ENCODE data around the gene NDUFB1.
A peak's percentile ranks its signal among the peaks of the same experiment; 100 is the strongest.

Gene NDUFB1

GRCh38 chr14:92134456-92134855, 12.9 kb upstream of the NDUFB1 start:
- DNase-seq (ENCODE audit: low read depth, low spot score), result no peak
- peaks cover 5% of the 10 kb centered on the region; the same call in 1 of the 2 replicates for H3K36me3 ChIP-seq (ENCODE audit: control insufficient read depth, insufficient read depth, low read length)

GRCh38 chr14:92122761-92123160, 1.3 kb upstream of the NDUFB1 start:
- Histone ChIP-seq H3K4me3 (ENCODE audit: low read length) (peak overlapping the region; percentile 98; the same call in 1 of the 2 replicates), H3K27ac (ENCODE audit: low read length) (no peak overlapping the region), H3K4me1 (ENCODE audit: control insufficient read depth, insufficient read depth, low read length) (0 out of 2 replicates have a peak, but pooled peaks cover 1% of the 10 kb centered on the region), H3K36me3 (ENCODE audit: control insufficient read depth, insufficient read depth, low read length) (peaks cover 6% of the 10 kb centered on the region; the same call in 1 of the 2 replicates), H3K9me3 (ENCODE audit: control insufficient read depth, insufficient read depth, low read length) (no peaks in the 10 kb centered on the region), H3K27me3 (ENCODE audit: control insufficient read depth, insufficient read depth, low read length) (no peaks in the 10 kb centered on the region)
- DNase-seq (ENCODE audit: low read depth, low spot score), result no peak
- no CpG with 5 or more reads among the region's 9 CpGs for WGBS (ENCODE audit: insufficient coverage, insufficient read length)

More at GRCh38 chr14:92134456-92134855, 12.9 kb upstream of the NDUFB1 start:
- Histone ChIP-seq H3K4me1 (ENCODE audit: control insufficient read depth, insufficient read depth, low read length) (no peaks in the 10 kb centered on the region), H3K27me3 (ENCODE audit: control insufficient read depth, insufficient read depth, low read length) (no peaks in the 10 kb centered on the region), H3K9me3 (ENCODE audit: control insufficient read depth, insufficient read depth, low read length) (no peaks in the 10 kb centered on the region), H3K27ac (ENCODE audit: low read length) (no peak overlapping the region), H3K4me3 (ENCODE audit: low read length) (no peak overlapping the region)
- WGBS (ENCODE audit: insufficient coverage, insufficient read length), result no CpG with 5 or more reads among the region's 1 CpG

GRCh38 chr14:92122351-92122677, 808 bp upstream of the NDUFB1 start:
- WGBS (ENCODE audit: insufficient coverage, insufficient read length), result no CpG with 5 or more reads among the region's 22 CpGs
- H3K4me3 ChIP-seq (ENCODE audit: low read length), result peak overlapping the region; percentile 98
- H3K9me3 ChIP-seq (ENCODE audit: control insufficient read depth, insufficient read depth, low read length), result no peaks in the 10 kb centered on the region
- H3K36me3 ChIP-seq (ENCODE audit: control insufficient read depth, insufficient read depth, low read length), result peaks cover 6% of the 10 kb centered on the region; the same call in 1 of the 2 replicates
- H3K4me1 ChIP-seq (ENCODE audit: control insufficient read depth, insufficient read depth, low read length), result 0 out of 2 replicates have a peak, but pooled peaks cover 1% of the 10 kb centered on the region
- H3K27me3 ChIP-seq (ENCODE audit: control insufficient read depth, insufficient read depth, low read length), result no peaks in the 10 kb centered on the region
- H3K27ac ChIP-seq (ENCODE audit: low read length), result no peak overlapping the region
- DNase-seq (ENCODE audit: low read depth, low spot score), result no peak

GRCh38 chr14:92121207-92121669, 268 bp downstream of the NDUFB1 start:
- Histone ChIP-seq H3K36me3 (ENCODE audit: control insufficient read depth, insufficient read depth, low read length) (no peaks in the 10 kb centered on the region), H3K4me1 (ENCODE audit: control insufficient read depth, insufficient read depth, low read length) (0 out of 2 replicates have a peak, but pooled peaks cover 1% of the 10 kb centered on the region), H3K27ac (ENCODE audit: low read length) (no peak overlapping the region), H3K9me3 (ENCODE audit: control insufficient read depth, insufficient read depth, low read length) (no peaks in the 10 kb centered on the region), H3K4me3 (ENCODE audit: low read length) (peak overlapping the region; percentile 98), H3K27me3 (ENCODE audit: control insufficient read depth, insufficient read depth, low read length) (no peaks in the 10 kb centered on the region)
- no CpG with 5 or more reads among the region's 36 CpGs for WGBS (ENCODE audit: insufficient coverage, insufficient read length)
- DNase-seq (ENCODE audit: low read depth, low spot score), result no peak

- DNase-seq (ENCODE audit: low read depth, low spot score), result no peak
- WGBS (ENCODE audit: insufficient coverage, insufficient read length), result no CpG with 5 or more reads among the region's 5 CpGs
- H3K27ac ChIP-seq (ENCODE audit: low read length), result no peak overlapping the region
These were observed 12.0 kb downstream of the NDUFB1 start for GRCh38 chr14:92109490-92109889.

GRCh38 chr14:92108345-92109254, 12.9 kb downstream of the NDUFB1 start:
- no peaks in the 10 kb centered on the region for H3K36me3 ChIP-seq (ENCODE audit: control insufficient read depth, insufficient read depth, low read length)
- H3K9me3 ChIP-seq (ENCODE audit: control insufficient read depth, insufficient read depth, low read length), result no peaks in the 10 kb centered on the region
- peak; percentile 47 for DNase-seq (ENCODE audit: low read depth, low spot score)
- no peak overlapping the region for H3K4me3 ChIP-seq (ENCODE audit: low read length)
- WGBS (ENCODE audit: insufficient coverage, insufficient read length), result no CpG with 5 or more reads among the region's 11 CpGs
- H3K4me1 ChIP-seq (ENCODE audit: control insufficient read depth, insufficient read depth, low read length), result 0 out of 2 replicates have a peak, but pooled peaks cover 1% of the 10 kb centered on the region
- H3K27ac ChIP-seq (ENCODE audit: low read length), result no peak overlapping the region
- no peaks in the 10 kb centered on the region for H3K27me3 ChIP-seq (ENCODE audit: control insufficient read depth, insufficient read depth, low read length)

More at GRCh38 chr14:92109490-92109889, 12.0 kb downstream of the NDUFB1 start:
- no peaks in the 10 kb centered on the region for H3K36me3 ChIP-seq (ENCODE audit: control insufficient read depth, insufficient read depth, low read length)
- H3K27me3 ChIP-seq (ENCODE audit: control insufficient read depth, insufficient read depth, low read length), result no peaks in the 10 kb centered on the region
- H3K4me3 ChIP-seq (ENCODE audit: low read length), result no peak overlapping the region
- H3K4me1 ChIP-seq (ENCODE audit: control insufficient read depth, insufficient read depth, low read length), result 0 out of 2 replicates have a peak, but pooled peaks cover 1% of the 10 kb centered on the region
- no peaks in the 10 kb centered on the region for H3K9me3 ChIP-seq (ENCODE audit: control insufficient read depth, insufficient read depth, low read length)

- peak; percentile 99 for DNase-seq (ENCODE audit: low read depth, low spot score)
- Histone ChIP-seq H3K27ac (ENCODE audit: low read length) (no peak within 1 kb of the TSS), H3K9me3 (ENCODE audit: control insufficient read depth, insufficient read depth, low read length) (no peaks in the 10 kb centered on the region), H3K4me3 (ENCODE audit: low read length) (peak within 1 kb of the TSS; percentile 76), H3K36me3 (ENCODE audit: control insufficient read depth, insufficient read depth, low read length) (no peaks in the 10 kb centered on the region), H3K4me1 (ENCODE audit: control insufficient read depth, insufficient read depth, low read length) (0 out of 2 replicates have a peak, but pooled peaks cover 1% of the 10 kb centered on the region), H3K27me3 (ENCODE audit: control insufficient read depth, insufficient read depth, low read length) (no peaks in the 10 kb centered on the region)
- WGBS (ENCODE audit: insufficient coverage, insufficient read length), result no CpG with 5 or more reads among the region's 66 CpGs
These were observed 15.2 kb downstream of the NDUFB1 start, which contains the start of gene ATXN3 for GRCh38 chr14:92106143-92106926. Gene ATXN3 (minus strand): TSS chr14:92106582. CDS start chr14:92106552, 30 bp downstream.

GRCh38 chr14:92105893-92106142, 15.7 kb downstream of the NDUFB1 start:
- H3K27ac ChIP-seq (ENCODE audit: low read length), result no peak overlapping the region
- no CpG with 5 or more reads among the region's 10 CpGs for WGBS (ENCODE audit: insufficient coverage, insufficient read length)
- 0 out of 2 replicates have a peak, but pooled peaks cover 1% of the 10 kb centered on the region for H3K4me1 ChIP-seq (ENCODE audit: control insufficient read depth, insufficient read depth, low read length)
- no peaks in the 10 kb centered on the region for H3K36me3 ChIP-seq (ENCODE audit: control insufficient read depth, insufficient read depth, low read length)
- peak overlapping the region; percentile 76 for H3K4me3 ChIP-seq (ENCODE audit: low read length)
- H3K27me3 ChIP-seq (ENCODE audit: control insufficient read depth, insufficient read depth, low read length), result no peaks in the 10 kb centered on the region
- DNase-seq (ENCODE audit: low read depth, low spot score), result no peak
- H3K9me3 ChIP-seq (ENCODE audit: control insufficient read depth, insufficient read depth, low read length), result no peaks in the 10 kb centered on the region

GRCh38 chr14:92105073-92105892, 16.2 kb downstream of the NDUFB1 start:
- H3K27ac ChIP-seq (ENCODE audit: low read length), result no peak overlapping the region
- H3K4me1 ChIP-seq (ENCODE audit: control insufficient read depth, insufficient read depth, low read length), result 0 out of 2 replicates have a peak, but pooled peaks cover 1% of the 10 kb centered on the region
- WGBS (ENCODE audit: insufficient coverage, insufficient read length), result no CpG with 5 or more reads among the region's 16 CpGs
- DNase-seq (ENCODE audit: low read depth, low spot score), result no peak
- H3K4me3 ChIP-seq (ENCODE audit: low read length), result peak overlapping the region; percentile 76; the same call in 1 of the 2 replicates
- H3K9me3 ChIP-seq (ENCODE audit: control insufficient read depth, insufficient read depth, low read length), result no peaks in the 10 kb centered on the region
- H3K36me3 ChIP-seq (ENCODE audit: control insufficient read depth, insufficient read depth, low read length), result no peaks in the 10 kb centered on the region
- no peaks in the 10 kb centered on the region for H3K27me3 ChIP-seq (ENCODE audit: control insufficient read depth, insufficient read depth, low read length)

All from iPS DF 6.9 (cell line).